ENCODE results near the gene GDPD5. TPM values are rescaled to one million over a fixed set of nuclear protein-coding genes. Genes with fewer than 3 reads are reported as not detected.

GDPD5 gene
- total and polyA plus RNA-seq, 10 of the 15 experiments (the other 5 are each of a cell fraction or from before 2014, with no cell fraction given): 0.10 to 30.0 (median 6.7) TPM

DNA sequence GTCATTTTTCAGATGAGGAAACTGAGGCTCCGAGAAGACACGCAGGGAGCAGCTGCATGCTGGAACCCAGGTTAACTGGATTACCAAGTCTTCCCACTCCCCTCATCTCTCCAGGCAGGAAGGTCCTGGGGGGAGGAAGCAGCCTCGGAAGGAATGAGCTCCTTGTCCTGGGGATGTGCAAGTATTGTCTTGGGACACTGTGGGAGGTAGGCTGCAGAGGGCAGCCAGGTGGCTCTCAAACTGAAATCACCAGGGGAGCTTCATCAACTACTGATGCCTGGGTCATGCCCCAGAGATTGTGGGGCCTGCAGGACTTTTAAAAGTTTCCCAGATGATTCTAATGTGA lies 7.6 kb downstream of the GDPD5 start:
- SMC1A ChIA-PET (ENCODE audit: uncharacterized antibody, unreplicated experiment): interaction anchor here (1.2 to 2.9 kb wide), 3 partner anchors 14 to 48 kb away, joined by 3 to 14 read pairs (median 8); no protein-coding TSS in a partner anchor
- Histone ChIP-seq H4K20me1 (ENCODE audit: control insufficient read depth, insufficient read depth) (no peaks in the 10 kb centered on the region), H3K36me3 (ENCODE audit: control insufficient read depth in 2 of 2, insufficient read depth in 2 of 2, low read length in 1 of 2) (no peaks in the 10 kb centered on the region), H3K27ac (ENCODE audit: control insufficient read depth, insufficient read depth) (no peak overlapping the region), H3K4me2 (ENCODE audit: control insufficient read depth, insufficient read depth) (no peak overlapping the region), H3K9ac (ENCODE audit: control insufficient read depth, insufficient read depth, low read length) (no peak overlapping the region), H3K79me2 (ENCODE audit: control insufficient read depth, insufficient read depth, low read length) (no peaks in the 10 kb centered on the region), H3K4me1 (ENCODE audit: control insufficient read depth, insufficient read depth, low read length) (peaks cover 27% of the 10 kb centered on the region), H3K4me3 (no peak overlapping the region), H2AFZ (ENCODE audit: control insufficient read depth, low read depth, low read length) (no peak overlapping the region), H3K9me3 (replicated peaks; ENCODE audit: control insufficient read depth, insufficient read depth, low read length) (no peaks in the 10 kb centered on the region), H3K27me3 (replicated peaks in 1 of 2; ENCODE audit: control insufficient read depth in 2 of 2, insufficient read depth in 2 of 2, low read length in 1 of 2) (no peaks in the 10 kb centered on the region; a peak in 1 of 4 replicates)
- POLR2A ChIA-PET: interaction anchor here (2.1 kb wide), 1 partner anchor 10 kb away, joined by 7 read pairs; no protein-coding TSS in a partner anchor
- RAD21 ChIA-PET (ENCODE audit: unreplicated experiment): interaction anchor here (1.8 kb wide), 1 partner anchor 13 kb away, joined by 7 read pairs; no protein-coding TSS in a partner anchor
- BruUV-seq (replicated peaks): no TSS peak
- CTCF ChIA-PET: interaction anchor here (0.8 to 9.2 kb wide), 5 partner anchors 8 to 74 kb away, joined by 3 to 81 read pairs (median 5); partner anchors contain the start of gene GDPD5
- intact Hi-C loops (cut with micrococcal nuclease; ENCODE audit: unreplicated experiment) (no loop called here), in situ Hi-C loops (cut with MboI) (no loop called here)
- 76% methylated on average over 3 of the region's 3 CpGs for WGBS (ENCODE audit: insufficient coverage, insufficient replicate concordance, low lambda C conversion rate, missing lambda C conversion rate)
- no peak for DNase-seq (ENCODE audit: low read depth, low spot score)
- TF ChIP-seq, protein P1, sequence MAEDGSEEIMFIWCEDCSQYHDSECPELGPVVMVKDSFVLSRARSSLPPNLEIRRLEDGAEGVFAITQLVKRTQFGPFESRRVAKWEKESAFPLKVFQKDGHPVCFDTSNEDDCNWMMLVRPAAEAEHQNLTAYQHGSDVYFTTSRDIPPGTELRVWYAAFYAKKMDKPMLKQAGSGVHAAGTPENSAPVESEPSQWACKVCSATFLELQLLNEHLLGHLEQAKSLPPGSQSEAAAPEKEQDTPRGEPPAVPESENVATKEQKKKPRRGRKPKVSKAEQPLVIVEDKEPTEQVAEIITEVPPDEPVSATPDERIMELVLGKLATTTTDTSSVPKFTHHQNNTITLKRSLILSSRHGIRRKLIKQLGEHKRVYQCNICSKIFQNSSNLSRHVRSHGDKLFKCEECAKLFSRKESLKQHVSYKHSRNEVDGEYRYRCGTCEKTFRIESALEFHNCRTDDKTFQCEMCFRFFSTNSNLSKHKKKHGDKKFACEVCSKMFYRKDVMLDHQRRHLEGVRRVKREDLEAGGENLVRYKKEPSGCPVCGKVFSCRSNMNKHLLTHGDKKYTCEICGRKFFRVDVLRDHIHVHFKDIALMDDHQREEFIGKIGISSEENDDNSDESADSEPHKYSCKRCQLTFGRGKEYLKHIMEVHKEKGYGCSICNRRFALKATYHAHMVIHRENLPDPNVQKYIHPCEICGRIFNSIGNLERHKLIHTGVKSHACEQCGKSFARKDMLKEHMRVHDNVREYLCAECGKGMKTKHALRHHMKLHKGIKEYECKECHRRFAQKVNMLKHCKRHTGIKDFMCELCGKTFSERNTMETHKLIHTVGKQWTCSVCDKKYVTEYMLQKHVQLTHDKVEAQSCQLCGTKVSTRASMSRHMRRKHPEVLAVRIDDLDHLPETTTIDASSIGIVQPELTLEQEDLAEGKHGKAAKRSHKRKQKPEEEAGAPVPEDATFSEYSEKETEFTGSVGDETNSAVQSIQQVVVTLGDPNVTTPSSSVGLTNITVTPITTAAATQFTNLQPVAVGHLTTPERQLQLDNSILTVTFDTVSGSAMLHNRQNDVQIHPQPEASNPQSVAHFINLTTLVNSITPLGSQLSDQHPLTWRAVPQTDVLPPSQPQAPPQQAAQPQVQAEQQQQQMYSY (CRISPR knock-in tag; IDR thresholded peaks at IDR 0.05): no peak
- TF ChIP-seq IRF4 (IDR thresholded peaks at IDR 0.05; ENCODE audit: low read depth, low read length) (no peak), ZNF207 (IDR thresholded peaks at IDR 0.05; ENCODE audit: borderline replicate concordance) (no peak), ZNF274 (IDR thresholded peaks at IDR 0.05; ENCODE audit: insufficient read depth, insufficient read length) (no peak), SMAD1 (IDR thresholded peaks at IDR 0.05; ENCODE audit: low read depth, partially characterized antibody) (no peak), SPI1 (IDR thresholded peaks at IDR 0.05; ENCODE audit: borderline replicate concordance, insufficient read depth, low read depth, low read length) (no peak), SMARCA5 (IDR thresholded peaks at IDR 0.05) (no peak), CHD1 (IDR thresholded peaks at IDR 0.05; ENCODE audit: low read depth, low read length) (no peak), ZZZ3 (IDR thresholded peaks at IDR 0.05; ENCODE audit: control insufficient read depth, insufficient read length, low read depth) (no peak), HDGF (IDR thresholded peaks at IDR 0.05) (no peak), SREBF2 (IDR thresholded peaks at IDR 0.05; ENCODE audit: low read length) (no peak), MXI1 (IDR thresholded peaks at IDR 0.05; ENCODE audit: low read depth, low read length) (no peak)
- TF ChIP-seq, protein P2, sequence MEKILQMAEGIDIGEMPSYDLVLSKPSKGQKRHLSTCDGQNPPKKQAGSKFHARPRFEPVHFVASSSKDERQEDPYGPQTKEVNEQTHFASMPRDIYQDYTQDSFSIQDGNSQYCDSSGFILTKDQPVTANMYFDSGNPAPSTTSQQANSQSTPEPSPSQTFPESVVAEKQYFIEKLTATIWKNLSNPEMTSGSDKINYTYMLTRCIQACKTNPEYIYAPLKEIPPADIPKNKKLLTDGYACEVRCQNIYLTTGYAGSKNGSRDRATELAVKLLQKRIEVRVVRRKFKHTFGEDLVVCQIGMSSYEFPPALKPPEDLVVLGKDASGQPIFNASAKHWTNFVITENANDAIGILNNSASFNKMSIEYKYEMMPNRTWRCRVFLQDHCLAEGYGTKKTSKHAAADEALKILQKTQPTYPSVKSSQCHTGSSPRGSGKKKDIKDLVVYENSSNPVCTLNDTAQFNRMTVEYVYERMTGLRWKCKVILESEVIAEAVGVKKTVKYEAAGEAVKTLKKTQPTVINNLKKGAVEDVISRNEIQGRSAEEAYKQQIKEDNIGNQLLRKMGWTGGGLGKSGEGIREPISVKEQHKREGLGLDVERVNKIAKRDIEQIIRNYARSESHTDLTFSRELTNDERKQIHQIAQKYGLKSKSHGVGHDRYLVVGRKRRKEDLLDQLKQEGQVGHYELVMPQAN (conservative IDR thresholded peaks at IDR 0.05): no peak
- TF ChIP-seq, protein P3, sequence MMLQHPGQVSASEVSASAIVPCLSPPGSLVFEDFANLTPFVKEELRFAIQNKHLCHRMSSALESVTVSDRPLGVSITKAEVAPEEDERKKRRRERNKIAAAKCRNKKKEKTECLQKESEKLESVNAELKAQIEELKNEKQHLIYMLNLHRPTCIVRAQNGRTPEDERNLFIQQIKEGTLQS (IDR thresholded peaks at IDR 0.05; ENCODE audit: borderline replicate concordance, extremely low read depth, low read depth, low read length): no peak
- TF ChIP-seq, protein P4, sequence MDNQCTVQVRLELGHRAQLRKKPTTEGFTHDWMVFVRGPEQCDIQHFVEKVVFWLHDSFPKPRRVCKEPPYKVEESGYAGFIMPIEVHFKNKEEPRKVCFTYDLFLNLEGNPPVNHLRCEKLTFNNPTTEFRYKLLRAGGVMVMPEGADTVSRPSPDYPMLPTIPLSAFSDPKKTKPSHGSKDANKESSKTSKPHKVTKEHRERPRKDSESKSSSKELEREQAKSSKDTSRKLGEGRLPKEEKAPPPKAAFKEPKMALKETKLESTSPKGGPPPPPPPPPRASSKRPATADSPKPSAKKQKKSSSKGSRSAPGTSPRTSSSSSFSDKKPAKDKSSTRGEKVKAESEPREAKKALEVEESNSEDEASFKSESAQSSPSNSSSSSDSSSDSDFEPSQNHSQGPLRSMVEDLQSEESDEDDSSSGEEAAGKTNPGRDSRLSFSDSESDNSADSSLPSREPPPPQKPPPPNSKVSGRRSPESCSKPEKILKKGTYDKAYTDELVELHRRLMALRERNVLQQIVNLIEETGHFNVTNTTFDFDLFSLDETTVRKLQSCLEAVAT (IDR thresholded peaks at IDR 0.05): no peak
- no peak for FAIRE-seq
- ATAC-seq: peak; percentile 23; the same call in 2 of the 3 replicates
